ENCODE measurements around the gene HEMGN.

The HEMGN gene

GRCh38 chr9:97981846-97982682 is 44.1 kb upstream of the HEMGN start:
- no peak for TF ChIP-seq CTCF (IDR thresholded peaks at IDR 0.05; ENCODE audit: low read length)
- no peak for TF ChIP-seq EZH2 (optimal IDR thresholded peaks at IDR 0.05; ENCODE audit: low read depth, low read length)
- TF ChIP-seq EZH2phosphoT487 (IDR thresholded peaks at IDR 0.05; ENCODE audit: low read length): no peak
- Histone ChIP-seq H3K4me2 (ENCODE audit: low read depth, low read length) (peak overlapping the region; percentile 82), H2AFZ (ENCODE audit: low read length) (peak overlapping the region; percentile 91), H3K9me3 (replicated peaks; ENCODE audit: insufficient read depth, low read length) (no peaks in the 10 kb centered on the region), H3K4me3 (ENCODE audit: low read length) (peak overlapping the region; percentile 89), H3K9ac (ENCODE audit: low read length) (peak overlapping the region; percentile 93), H3K27ac (ENCODE audit: low read length) (peak overlapping the region; percentile 54; the same call in 1 of the 2 replicates), H4K20me1 (ENCODE audit: insufficient read depth, low read length) (peaks cover 6% of the 10 kb centered on the region; the same call in 1 of the 2 replicates), H3K79me2 (ENCODE audit: low read length) (peaks cover 33% of the 10 kb centered on the region), H3F3A (ENCODE audit: insufficient read depth, low read length) (0 out of 2 replicates have a peak, but pooled peaks cover 6% of the 10 kb centered on the region), H3K27me3 (replicated peaks; ENCODE audit: insufficient read depth, low read length) (no peaks in the 10 kb centered on the region), H3K4me1 (ENCODE audit: low read length) (peaks cover 7% of the 10 kb centered on the region), H3K9me2 (replicated peaks; ENCODE audit: insufficient read depth, low read length) (no peaks in the 10 kb centered on the region), H3K36me3 (replicated peaks; ENCODE audit: insufficient read depth, low read length) (no peaks in the 10 kb centered on the region)
- no peak for DNase-seq

GRCh38 chr9:97980918-97981845 is 43.2 kb upstream of the HEMGN start:
- Histone ChIP-seq H3F3A (ENCODE audit: insufficient read depth, low read length) (no peaks in the 10 kb centered on the region), H3K36me3 (replicated peaks; ENCODE audit: insufficient read depth, low read length) (no peaks in the 10 kb centered on the region), H3K9ac (ENCODE audit: low read length) (no peak overlapping the region), H3K79me2 (ENCODE audit: low read length) (peaks cover 24% of the 10 kb centered on the region), H2AFZ (ENCODE audit: low read length) (no peak overlapping the region), H3K9me3 (replicated peaks; ENCODE audit: insufficient read depth, low read length) (no peaks in the 10 kb centered on the region), H3K4me2 (ENCODE audit: low read depth, low read length) (no peak overlapping the region), H3K4me3 (ENCODE audit: low read length) (no peak overlapping the region), H3K27me3 (replicated peaks; ENCODE audit: insufficient read depth, low read length) (no peaks in the 10 kb centered on the region), H3K4me1 (ENCODE audit: low read length) (peaks cover 6% of the 10 kb centered on the region), H4K20me1 (ENCODE audit: insufficient read depth, low read length) (no peaks in the 10 kb centered on the region; the same call in 1 of the 2 replicates), H3K27ac (ENCODE audit: low read length) (no peak overlapping the region), H3K9me2 (replicated peaks; ENCODE audit: insufficient read depth, low read length) (no peaks in the 10 kb centered on the region)
- DNase-seq: no peak
- no peak for TF ChIP-seq CTCF (IDR thresholded peaks at IDR 0.05; ENCODE audit: low read length)
- no peak for TF ChIP-seq EZH2phosphoT487 (IDR thresholded peaks at IDR 0.05; ENCODE audit: low read length)
- TF ChIP-seq EZH2 (optimal IDR thresholded peaks at IDR 0.05; ENCODE audit: low read depth, low read length): no peak

GRCh38 chr9:97980479-97980803 is 42.5 kb upstream of the HEMGN start:
- Histone ChIP-seq H3K27ac (ENCODE audit: low read length) (no peak overlapping the region), H3K9me3 (replicated peaks; ENCODE audit: insufficient read depth, low read length) (no peaks in the 10 kb centered on the region), H3K4me2 (ENCODE audit: low read depth, low read length) (no peak overlapping the region), H3K4me3 (ENCODE audit: low read length) (no peak overlapping the region), H3K27me3 (replicated peaks; ENCODE audit: insufficient read depth, low read length) (no peaks in the 10 kb centered on the region), H3K9ac (ENCODE audit: low read length) (no peak overlapping the region), H3K9me2 (replicated peaks; ENCODE audit: insufficient read depth, low read length) (no peaks in the 10 kb centered on the region), H3K4me1 (ENCODE audit: low read length) (peaks cover 3% of the 10 kb centered on the region), H4K20me1 (ENCODE audit: insufficient read depth, low read length) (no peaks in the 10 kb centered on the region), H3F3A (ENCODE audit: insufficient read depth, low read length) (no peaks in the 10 kb centered on the region), H3K36me3 (replicated peaks; ENCODE audit: insufficient read depth, low read length) (no peaks in the 10 kb centered on the region), H2AFZ (ENCODE audit: low read length) (no peak overlapping the region), H3K79me2 (ENCODE audit: low read length) (peaks cover 17% of the 10 kb centered on the region)
- TF ChIP-seq EZH2 (optimal IDR thresholded peaks at IDR 0.05; ENCODE audit: low read depth, low read length) (no peak), EZH2phosphoT487 (IDR thresholded peaks at IDR 0.05; ENCODE audit: low read length) (no peak), CTCF (IDR thresholded peaks at IDR 0.05; ENCODE audit: low read length) (no peak)
- DNase-seq: no peak
